Measurements from ENCODE around the gene HNF1B.

The HNF1B gene

GRCh38 chr17:37725601-37726146 lies 19.2 kb downstream of the HNF1B start:
- no peak for TF ChIP-seq CTCF (IDR thresholded peaks at IDR 0.05; ENCODE audit: low read depth, low read length)
- no peak overlapping the region for H3K4me3 ChIP-seq (ENCODE audit: low read depth, low read length)

DNA sequence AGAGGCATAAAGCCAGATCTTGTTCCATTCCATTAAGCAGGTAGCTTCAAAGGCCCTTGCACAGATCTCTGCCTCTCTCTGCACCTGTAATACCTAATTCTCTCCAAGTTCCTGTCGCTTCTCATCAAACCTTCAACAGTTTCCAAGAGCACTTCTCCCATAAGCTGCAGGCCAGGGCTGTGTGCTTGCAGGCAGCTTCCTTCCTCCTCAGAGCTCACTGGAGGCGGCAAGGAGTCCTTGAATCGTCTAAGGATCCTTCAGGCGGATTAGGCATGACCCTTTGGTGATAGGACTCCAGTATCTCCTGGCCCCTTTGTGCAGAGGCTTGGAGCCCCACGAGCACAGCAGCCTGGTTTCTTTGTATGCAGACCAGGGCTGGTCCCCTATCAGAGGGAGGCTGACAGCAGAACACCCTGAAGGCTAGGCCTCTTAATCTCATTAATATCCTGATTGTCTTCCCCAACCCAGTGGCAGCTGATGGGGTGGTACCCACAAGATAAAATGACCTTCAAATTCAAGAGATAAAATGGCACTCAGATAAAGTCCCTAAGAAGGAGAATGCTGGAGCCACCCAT lies 19.8 kb downstream of the HNF1B start:
- TF ChIP-seq CTCF (IDR thresholded peaks at IDR 0.05; ENCODE audit: low read depth, low read length), result no peak
- no peak overlapping the region for H3K4me3 ChIP-seq (ENCODE audit: low read depth, low read length)

- H3K4me3 ChIP-seq (ENCODE audit: low read depth, low read length), result no peak overlapping the region
- no peak for TF ChIP-seq CTCF (IDR thresholded peaks at IDR 0.05; ENCODE audit: low read depth, low read length)
These were observed 23.9 kb downstream of the HNF1B start for GRCh38 chr17:37720989-37721388.

- TF ChIP-seq CTCF (IDR thresholded peaks at IDR 0.05; ENCODE audit: low read depth, low read length), result no peak
- H3K4me3 ChIP-seq (ENCODE audit: low read depth, low read length), result no peak overlapping the region
These were observed 25.0 kb downstream of the HNF1B start for GRCh38 chr17:37719866-37720265.

DNA sequence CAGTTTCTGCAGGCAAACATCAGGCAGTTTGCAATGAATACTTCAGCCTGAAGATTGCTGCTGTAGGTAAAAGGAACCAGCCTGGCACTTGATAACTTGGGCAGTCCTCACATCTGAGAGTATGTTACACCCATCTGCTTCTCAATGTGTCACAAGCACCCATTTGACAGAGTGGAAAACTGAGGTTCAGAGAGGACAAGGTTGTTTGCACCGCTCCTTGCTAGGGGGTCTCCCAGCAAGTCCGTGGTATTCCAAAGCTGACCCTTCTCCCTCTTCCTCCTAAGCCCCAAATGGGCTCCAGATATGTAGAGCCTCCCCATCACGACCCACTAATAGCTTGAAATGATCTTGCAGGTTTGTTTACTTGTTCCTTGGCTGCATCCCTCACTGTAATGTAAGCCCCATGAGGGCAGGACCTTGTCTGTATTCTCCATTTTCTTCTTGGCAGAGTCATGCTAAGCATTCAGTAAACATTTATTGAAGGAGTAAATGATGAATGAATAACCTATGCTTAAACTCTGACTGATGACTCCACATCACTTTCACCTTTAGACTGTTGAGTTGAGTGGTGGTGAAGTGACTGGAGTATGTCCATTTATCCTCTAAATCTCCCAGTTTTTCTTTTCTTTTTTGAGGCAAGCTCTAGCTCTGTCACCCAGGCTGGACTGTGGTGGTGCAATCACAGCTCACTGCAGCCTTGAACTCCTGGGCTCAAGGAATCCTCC lies 26.4 kb downstream of the HNF1B start:
- no peak overlapping the region for H3K4me3 ChIP-seq (ENCODE audit: low read depth, low read length)
- no peak for TF ChIP-seq CTCF (IDR thresholded peaks at IDR 0.05; ENCODE audit: low read depth, low read length)

GRCh38 chr17:37717627-37718323 lies 27.1 kb downstream of the HNF1B start:
- no peak overlapping the region for H3K4me3 ChIP-seq (ENCODE audit: low read depth, low read length)
- no peak for TF ChIP-seq CTCF (IDR thresholded peaks at IDR 0.05; ENCODE audit: low read depth, low read length)

DNA sequence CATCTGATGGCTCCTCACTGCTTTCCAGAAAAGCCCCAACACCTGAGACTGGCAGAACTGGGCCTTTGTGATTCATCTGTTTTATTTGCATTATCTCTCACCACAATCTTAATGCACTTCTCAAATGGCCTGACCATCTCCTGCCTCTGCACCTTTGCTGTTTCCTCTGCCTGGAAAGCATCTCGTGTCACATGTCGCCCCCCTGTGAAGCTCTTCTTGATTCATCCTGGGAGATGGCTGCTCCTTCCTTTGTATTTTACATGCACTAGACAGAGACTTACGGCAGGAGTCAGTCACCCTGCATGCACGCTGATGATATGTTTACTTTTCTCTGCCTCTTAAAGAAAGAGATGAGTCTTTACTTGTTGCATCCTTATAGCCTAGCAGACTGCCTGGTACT lies 30.0 kb downstream of the HNF1B start:
- TF ChIP-seq CTCF (IDR thresholded peaks at IDR 0.05; ENCODE audit: low read depth, low read length), result no peak
- H3K4me3 ChIP-seq (ENCODE audit: low read depth, low read length), result no peak overlapping the region

Data from WI38 (cell line).